SH-SY5Y (cell line): Measurements from ENCODE around the gene LBHD1.
A peak's percentile ranks its signal among the peaks of the same experiment; 100 is the strongest.

Experiments used
- GATA2 ChIP-seq: IDR thresholded peaks from 2 replicates; pipeline ENCODE4 v1.6.1; 2011; ENCODE audit warnings: mild to moderate bottlenecking, low read depth, low read length
- GATA3 ChIP-seq: IDR thresholded peaks from 2 replicates; pipeline ENCODE4 v1.6.1; 2011; ENCODE audit warnings: low read depth, mild to moderate bottlenecking, low read length, moderate library complexity

The LBHD1 gene

GRCh38 chr11:62706850-62707247 lies 34.8 kb upstream of the LBHD1 start:
- TF ChIP-seq GATA3 (no peak), GATA2 (no peak)

- TF ChIP-seq GATA2 (peak; percentile 90), GATA3 (no peak; the same call in 1 of the 2 replicates)
These were observed 34.1 kb upstream of the LBHD1 start for GRCh38 chr11:62705880-62706849.

GRCh38 chr11:62705413-62705812 lies 33.3 kb upstream of the LBHD1 start:
- TF ChIP-seq GATA3 (no peak), GATA2 (no peak)

- no peak for TF ChIP-seq GATA2
- TF ChIP-seq GATA3: no peak
These were observed 30.2 kb upstream of the LBHD1 start for GRCh38 chr11:62702246-62702645.

GRCh38 chr11:62694455-62695167 lies 22.5 kb upstream of the LBHD1 start:
- no peak for TF ChIP-seq GATA2
- no peak for TF ChIP-seq GATA3

GRCh38 chr11:62689421-62690183 lies 17.5 kb upstream of the LBHD1 start, which contains the start of gene LRRN4CL:
Gene LRRN4CL, minus strand, starts transcription at chr11:62689530. Its CDS starts 1,022 bp downstream, at chr11:62688508.
- TF ChIP-seq GATA3: no peak
- TF ChIP-seq GATA2: no peak

- no peak for TF ChIP-seq GATA3
These were observed 16.4 kb upstream of the LBHD1 start for GRCh38 chr11:62688491-62688890.

- TF ChIP-seq GATA3 (no peak), GATA2 (no peak)
These were observed 15.7 kb upstream of the LBHD1 start for GRCh38 chr11:62687508-62688396.

- no peak for TF ChIP-seq GATA3
- no peak for TF ChIP-seq GATA2
These were observed 10.5 kb upstream of the LBHD1 start for GRCh38 chr11:62682518-62682917.

- TF ChIP-seq GATA3: no peak
- no peak for TF ChIP-seq GATA2
These were observed 8.8 kb upstream of the LBHD1 start for GRCh38 chr11:62680825-62681240.

GRCh38 chr11:62678770-62679696 lies 7.0 kb upstream of the LBHD1 start, which contains the start of gene UBXN1:
Gene UBXN1, minus strand, starts transcription at chr11:62679073. Its CDS starts 150 bp downstream, at chr11:62678923.
- TF ChIP-seq GATA2 (no peak), GATA3 (no peak)

- no peak for TF ChIP-seq GATA3
- TF ChIP-seq GATA2: no peak
These were observed 6.3 kb upstream of the LBHD1 start for GRCh38 chr11:62678433-62678769.

- no peak for TF ChIP-seq GATA2
- TF ChIP-seq GATA3: no peak
These were observed 5.6 kb upstream of the LBHD1 start for GRCh38 chr11:62677714-62678113.

GRCh38 chr11:62677156-62677555 lies 5.1 kb upstream of the LBHD1 start:
- no peak for TF ChIP-seq GATA3
- TF ChIP-seq GATA2: no peak
